SK-N-SH (cell line): ENCODE measurements around the gene SRGAP1. TPM values are rescaled to one million over a fixed set of nuclear protein-coding genes. Genes with fewer than 3 reads are reported as not detected.

Experiments used
- CTCF ChIA-PET: fragments of 300-600, 350-600 bp; formaldehyde crosslinking; extraction: SDS; loops from one replicate; lab custom pipeline; 2021; lab: Yijun Ruan, JAX
- POLR2A ChIA-PET: fragments of 350-600 bp; sonication (Branson Sonifier 250); formaldehyde crosslinking; extraction: SDS; loops from one replicate; lab custom pipeline; 2020; ENCODE audit warnings: antibody characterized with exemption, inconsistent platforms; lab: Yijun Ruan, JAX
- DNase-seq: peaks from one replicate; pipeline ENCODE4 v3.0.0; 2012
- H2AFZ ChIP-seq: fragments of 200-600 bp; sonication (generic); 2 replicates; pipeline ENCODE4 v1.8.1; 2016; ENCODE audit warnings: antibody characterized with exemption, mild to moderate bottlenecking, low read depth
- H3F3A ChIP-seq: fragments of 200-600 bp; sonication (generic); replicated peaks from 2 replicates; pipeline ENCODE3; 2016; ENCODE audit warnings: antibody characterized with exemption, mild to moderate bottlenecking; ENCODE audit not compliant: insufficient read depth
- H3K27ac ChIP-seq, 2 experiments: fragments of 200-500 bp in 1 of 2; fragments of 200-600 bp in 1 of 2; sonication (Bioruptor generic) in 1 of 2; sonication (generic), shearing (Covaris generic) in 1 of 2; 2 replicates each; pipeline versions ENCODE4 v1.5.1 to v1.6.1; 2014 to 2016; ENCODE audit warnings: low read depth in 2 of 2, inconsistent platforms in 1 of 2, low read length in 1 of 2, mild to moderate bottlenecking in 1 of 2, mixed read lengths in 1 of 2
- H3K27me3 ChIP-seq: fragments of 200-600 bp; sonication (generic), shearing (Covaris generic); 2 replicates; pipeline ENCODE4 v1.6.1; 2016; ENCODE audit warnings: mixed run types; ENCODE audit not compliant: insufficient read depth
- H3K36me3 ChIP-seq, 2 experiments: fragments of 200-500 bp in 1 of 2; fragments of 200-600 bp in 1 of 2; sonication (Bioruptor generic) in 1 of 2; sonication (generic) in 1 of 2; replicated peaks in 1 of 2; 2 replicates each; pipeline versions ENCODE3 to v1.5.1; 2014 to 2016; ENCODE audit warnings: low read length in 1 of 2, mild to moderate bottlenecking in 1 of 2; ENCODE audit not compliant: insufficient read depth in 2 of 2, control insufficient read depth in 1 of 2
- H3K4me1 ChIP-seq, 2 experiments: fragments of 200-500 bp in 1 of 2; fragments of 200-600 bp in 1 of 2; sonication (Bioruptor generic) in 1 of 2; sonication (generic), shearing (Covaris generic) in 1 of 2; 2 replicates each; pipeline versions ENCODE4 v1.5.1 to v1.6.1; 2014 to 2016; ENCODE audit warnings: low read depth in 1 of 2, low read length in 1 of 2, mixed run types in 1 of 2; ENCODE audit not compliant: insufficient read depth in 2 of 2, control insufficient read depth in 1 of 2
- H3K4me2 ChIP-seq: fragments of 200-600 bp; sonication (generic), shearing (Covaris generic); 2 replicates; pipeline ENCODE4 v1.6.1; 2017; ENCODE audit warnings: mixed run types
- H3K4me3 ChIP-seq, 2 experiments: fragments of 200-500 bp in 1 of 2; fragments of 200-600 bp in 1 of 2; sonication (Bioruptor generic) in 1 of 2; sonication (generic), shearing (Covaris generic) in 1 of 2; 2 replicates each; pipeline versions ENCODE4 v1.5.1 to v1.8.1; 2014 to 2016; ENCODE audit warnings: low read depth in 2 of 2, inconsistent platforms in 1 of 2, low read length in 1 of 2, mild to moderate bottlenecking in 1 of 2, mixed read lengths in 1 of 2, moderate library complexity in 1 of 2
- H3K79me2 ChIP-seq: fragments of 200-600 bp; sonication (generic); 2 replicates; pipeline ENCODE4 v1.8.1; 2017; ENCODE audit warnings: mild to moderate bottlenecking; ENCODE audit not compliant: insufficient read depth
- H3K9ac ChIP-seq: fragments of 200-600 bp; sonication (generic); 2 replicates; pipeline ENCODE4 v1.6.1; 2017; ENCODE audit warnings: mixed run types
- H3K9me2 ChIP-seq: fragments of 200-600 bp; sonication (generic); 2 replicates; pipeline ENCODE4 v1.6.1; 2017; ENCODE audit warnings: mixed run types
- H3K9me3 ChIP-seq: fragments of 200-600 bp; sonication (generic); 2 replicates; pipeline ENCODE4 v1.6.1; 2017; ENCODE audit warnings: mixed run types, mild to moderate bottlenecking, moderate library complexity
- H4K20me1 ChIP-seq: fragments of 200-600 bp; sonication (generic); 2 replicates; pipeline ENCODE4 v1.6.1; 2017; ENCODE audit warnings: mild to moderate bottlenecking, mixed run types; ENCODE audit not compliant: insufficient read depth
- EP300 ChIP-seq, 2 experiments: IDR thresholded peaks; 2 replicates each; pipeline versions ENCODE4 v1.4.0 to v1.6.1; 2012; ENCODE audit warnings: borderline replicate concordance in 1 of 2, low read depth in 1 of 2, low read length in 1 of 2
- EZH2phosphoT487 ChIP-seq: fragments of 200-600 bp; sonication (generic); IDR thresholded peaks from 2 replicates; pipeline ENCODE4 v1.6.1; 2017; ENCODE audit warnings: low read depth, mixed run types, mild to moderate bottlenecking, antibody characterized with exemption, moderate library complexity, borderline replicate concordance
- FOXJ3 ChIP-seq: sonication (generic); formaldehyde crosslinking; IDR thresholded peaks from 2 replicates; pipeline ENCODE4 v1.5.1; 2020; ENCODE audit warnings: mild to moderate bottlenecking, missing genetic modification reagents
- FOXM1 ChIP-seq: IDR thresholded peaks from 2 replicates; pipeline ENCODE4 v1.4.0; 2012; ENCODE audit warnings: low read depth, mild to moderate bottlenecking
- GABPA ChIP-seq: IDR thresholded peaks from 2 replicates; pipeline ENCODE4 v1.4.0; 2012; ENCODE audit warnings: low read depth, mild to moderate bottlenecking
- IRF3 ChIP-seq: fragments of 150-350 bp; IDR thresholded peaks from 2 replicates; pipeline ENCODE4 v1.6.1; 2016; ENCODE audit warnings: mild to moderate bottlenecking, low read depth, low read length
- MAX ChIP-seq: IDR thresholded peaks from 2 replicates; pipeline ENCODE4 v1.4.0; 2012; ENCODE audit warnings: low read depth
- MEF2A ChIP-seq: IDR thresholded peaks from 2 replicates; pipeline ENCODE4 v1.4.0; 2012; ENCODE audit warnings: low read depth, borderline replicate concordance
- MXI1 ChIP-seq: IDR thresholded peaks from 2 replicates; pipeline ENCODE4 v1.6.1; 2012; ENCODE audit warnings: mild to moderate bottlenecking, low read depth, low read length, improper control_type of control experiment
- NFIC ChIP-seq: IDR thresholded peaks from 2 replicates; pipeline ENCODE4 v1.4.0; 2012; ENCODE audit warnings: borderline replicate concordance
- RAD21 ChIP-seq: IDR thresholded peaks from 2 replicates; pipeline ENCODE4 v1.6.1; 2012; ENCODE audit warnings: mild to moderate bottlenecking, low read length
- REST ChIP-seq: IDR thresholded peaks from 2 replicates; pipeline ENCODE4 v1.6.1; 2012; ENCODE audit warnings: mild to moderate bottlenecking, low read depth, low read length, moderate library complexity
- RXRA ChIP-seq: IDR thresholded peaks from 2 replicates; pipeline ENCODE4 v1.4.0; 2012; ENCODE audit warnings: low read depth, mild to moderate bottlenecking, borderline replicate concordance
- SIN3A ChIP-seq: IDR thresholded peaks from 2 replicates; pipeline ENCODE4 v1.6.1; 2012; ENCODE audit warnings: low read depth, mild to moderate bottlenecking, low read length, moderate library complexity, borderline replicate concordance
- SMC3 ChIP-seq: IDR thresholded peaks from 2 replicates; pipeline ENCODE4 v1.6.1; 2012; ENCODE audit warnings: low read depth, low read length, improper control_type of control experiment
- TCF12 ChIP-seq: IDR thresholded peaks from 2 replicates; pipeline ENCODE4 v1.4.0; 2012
- TEAD4 ChIP-seq: IDR thresholded peaks from 2 replicates; pipeline ENCODE4 v1.4.0; 2012; ENCODE audit warnings: mild to moderate bottlenecking, borderline replicate concordance; ENCODE audit not compliant: insufficient read depth
- USF1 ChIP-seq: IDR thresholded peaks from 2 replicates; pipeline ENCODE4 v1.4.0; 2012; ENCODE audit warnings: low read depth, borderline replicate concordance
- USF2 ChIP-seq: fragments of 150-350 bp; IDR thresholded peaks from 2 replicates; pipeline ENCODE4 v1.6.1; 2017; ENCODE audit warnings: antibody characterized with exemption, low read length, low read depth, borderline replicate concordance
- WGBS: methylation state at CpG from one replicate; pipeline ENCODE4 v1.1.6; 2017; ENCODE audit warnings: low lambda C conversion rate; 5-methylcytosine and 5-hydroxymethylcytosine counted together
- polyA plus RNA-seq, 3 experiments: library from polyadenylated mRNA; depleted of rRNA; stranded (reverse); fragments of >200 nt; gene quantifications; 2 replicates each; pipeline ENCODE4 v1.2.3, GENCODE V29; 2012

The SRGAP1 gene
- polyA plus RNA-seq, 1 of the 3 experiments (the other 2 are of a cell fraction): 2.6 TPM

GRCh38 chr12:63795032-63795687 is 49.3 kb upstream of the SRGAP1 start:
- peaks cover 14 to 16% of the 10 kb centered on the region in 2 experiments for H3K36me3 ChIP-seq
- H3K9me2 ChIP-seq: no peaks in the 10 kb centered on the region; the same call in 1 of the 2 replicates
- ChIA-PET POLR2A (no interaction called here), CTCF (no interaction called here)
- H3K4me2 ChIP-seq: no peak overlapping the region
- H3K9me3 ChIP-seq: no peaks in the 10 kb centered on the region
- no peaks in the 10 kb centered on the region for H3F3A ChIP-seq
- no peaks in the 10 kb centered on the region for H3K27me3 ChIP-seq
- H3K79me2 ChIP-seq: no peaks in the 10 kb centered on the region
- H3K4me3 ChIP-seq: no peak overlapping the region
- H3K4me1 ChIP-seq: no peaks in the 10 kb centered on the region
- 93% methylated on average over 10 of the region's 10 CpGs for WGBS
- TF ChIP-seq TEAD4: no peak
- TF ChIP-seq RXRA: no peak
- TF ChIP-seq MAX: no peak
- no peak for TF ChIP-seq REST
- TF ChIP-seq EZH2phosphoT487: no peak
- no peak for TF ChIP-seq FOXJ3
- no peaks in the 10 kb centered on the region for H4K20me1 ChIP-seq
- H2AFZ ChIP-seq: no peak overlapping the region
- DNase-seq: no peak
- no peak overlapping the region for H3K27ac ChIP-seq
- H3K9ac ChIP-seq: no peak overlapping the region

- no peak overlapping the region for H3K4me2 ChIP-seq
- ChIA-PET CTCF (no interaction called here), POLR2A (no interaction called here)
- no peak overlapping the region for H3K27ac ChIP-seq
- no peaks in the 10 kb centered on the region for H3K27me3 ChIP-seq
- no peaks in the 10 kb centered on the region for H3K4me1 ChIP-seq
- no peaks in the 10 kb centered on the region for H3K9me3 ChIP-seq
- H3K79me2 ChIP-seq: no peaks in the 10 kb centered on the region
- no peaks in the 10 kb centered on the region for H3F3A ChIP-seq
- H3K9ac ChIP-seq: no peak overlapping the region
- no peak overlapping the region for H2AFZ ChIP-seq
- TF ChIP-seq RAD21 (no peak), NFIC (no peak), SMC3 (no peak), FOXM1 (no peak), SIN3A (no peak), TCF12 (no peak), MEF2A (no peak), EP300 (IDR thresholded peaks at IDR 0.05; ENCODE audit: borderline replicate concordance in 1 of 2, low read depth in 1 of 2, low read length in 1 of 2) (no peak), IRF3 (no peak), USF2 (no peak), GABPA (no peak), MXI1 (no peak), USF1 (no peak)
- no peak overlapping the region for H3K4me3 ChIP-seq
- no peaks in the 10 kb centered on the region; the same call in 1 of the 2 replicates for H3K9me2 ChIP-seq
- H3K36me3 ChIP-seq: peaks cover 8 to 11% of the 10 kb centered on the region in 2 experiments
- no peaks in the 10 kb centered on the region for H4K20me1 ChIP-seq
- 94% methylated on average over 6 of the region's 6 CpGs for WGBS
- no peak for DNase-seq
Measured at GRCh38 chr12:63795944-63796343, 48.6 kb upstream of the SRGAP1 start.
